GM12891 (cell line): Measurements from ENCODE around the gene DAZ4.
"Not testable (repeated sequence)": the region's sequence is repeated elsewhere in the genome, so short reads cannot be mapped to it uniquely, and the experiment has no call there.

Source experiments
- POLR2A ChIP-seq: IDR thresholded peaks from 2 replicates; pipeline ENCODE4 v1.6.1; 2011; ENCODE audit warnings: low read depth, low read length, control low read depth
- POLR2AphosphoS5 ChIP-seq: IDR thresholded peaks from 2 replicates; pipeline ENCODE4 v1.6.1; 2011; ENCODE audit warnings: low read depth, low read length, control low read depth
- POU2F2 ChIP-seq: IDR thresholded peaks from 2 replicates; pipeline ENCODE4 v1.6.1; 2011; ENCODE audit warnings: low read depth, mild to moderate bottlenecking, control low read depth, low read length, moderate library complexity
- SPI1 ChIP-seq: IDR thresholded peaks from 2 replicates; pipeline ENCODE4 v1.6.1; 2011; ENCODE audit warnings: low read depth, low read length, control low read depth
- TAF1 ChIP-seq: IDR thresholded peaks from 2 replicates; pipeline ENCODE4 v1.6.1; 2011; ENCODE audit warnings: low read depth, low read length, control low read depth

DNA sequence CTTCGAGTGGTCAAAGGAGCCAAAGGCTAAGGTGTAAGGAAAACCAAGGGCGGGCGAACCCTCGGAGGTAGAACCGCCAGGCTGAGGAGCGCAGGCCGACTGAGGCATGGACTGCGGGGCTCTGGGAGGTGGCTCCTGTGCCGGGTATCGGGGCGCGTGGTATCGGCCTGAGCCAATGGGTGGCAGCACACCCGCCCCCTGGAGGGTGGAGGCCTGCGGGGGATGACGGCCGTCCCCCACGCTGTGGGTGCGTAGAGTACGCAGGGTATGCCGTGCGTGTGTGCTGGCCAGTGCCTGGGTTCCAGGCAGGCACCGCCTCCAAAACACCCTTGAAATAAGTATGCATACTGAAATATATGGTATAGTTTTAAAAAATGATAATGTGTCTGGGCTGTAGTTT lies 20.4 kb upstream of the DAZ4 start, which contains the start of gene DAZ3:
- not testable (repeated sequence) for TF ChIP-seq POLR2A, SPI1, POLR2AphosphoS5, POU2F2, TAF1
